GM18519 (cell line): ENCODE data around the gene NEDD8.

Experiments used
- ATAC-seq: cut with Tn5 transposase; IDR thresholded peaks from one replicate; pipeline ENCODE4 v1.9.1; 2021; ENCODE audit warnings: mild to moderate bottlenecking, moderate library complexity; ENCODE audit not compliant: unreplicated experiment, low FRiP score

The NEDD8 gene

GRCh38 chr14:24264298-24264697 lies 32.1 kb upstream of the NEDD8 start:
- no peak for ATAC-seq

- no peak for ATAC-seq
Observed at GRCh38 chr14:24263848-24264247, 31.7 kb upstream of the NEDD8 start.

- ATAC-seq = no peak
Observed at GRCh38 chr14:24262821-24263733, 30.9 kb upstream of the NEDD8 start, which contains the start of gene TGM1. TGM1 (minus strand) TSS chr14:24263177; CDS start chr14:24262352, 825 bp downstream.

GRCh38 chr14:24261969-24262327 lies 29.8 kb upstream of the NEDD8 start:
- no peak for ATAC-seq

- no peak for ATAC-seq
Observed at GRCh38 chr14:24261256-24261968, 29.2 kb upstream of the NEDD8 start.

- ATAC-seq = no peak
Observed at GRCh38 chr14:24260780-24261157, 28.6 kb upstream of the NEDD8 start.

- no peak for ATAC-seq
Observed at GRCh38 chr14:24260026-24260779, 28.0 kb upstream of the NEDD8 start.

GRCh38 chr14:24259282-24260025 lies 27.3 kb upstream of the NEDD8 start:
- no peak for ATAC-seq

GRCh38 chr14:24258548-24259265 lies 26.5 kb upstream of the NEDD8 start:
- no peak for ATAC-seq

- no peak for ATAC-seq
Observed at GRCh38 chr14:24258119-24258518, 26.0 kb upstream of the NEDD8 start.

GRCh38 chr14:24256960-24257359 lies 24.8 kb upstream of the NEDD8 start:
- ATAC-seq = no peak

GRCh38 chr14:24255931-24256711 lies 24.0 kb upstream of the NEDD8 start:
- no peak for ATAC-seq

GRCh38 chr14:24255438-24255837 lies 23.3 kb upstream of the NEDD8 start:
- ATAC-seq = no peak

- no peak for ATAC-seq
Observed at GRCh38 chr14:24254630-24255392, 22.6 kb upstream of the NEDD8 start.

GRCh38 chr14:24253936-24254335 lies 21.8 kb upstream of the NEDD8 start:
- ATAC-seq = no peak

- no peak for ATAC-seq
Observed at GRCh38 chr14:24252289-24253124, 20.3 kb upstream of the NEDD8 start.

GRCh38 chr14:24251880-24252288 lies 19.7 kb upstream of the NEDD8 start:
- no peak for ATAC-seq
